H7 (cell line): Measurements from ENCODE around the gene OGDH. TPM values are rescaled to one million over a fixed set of nuclear protein-coding genes. Genes with fewer than 3 reads are reported as not detected.

Experiments
- DNase-seq: peaks from one replicate; pipeline ENCODE4 v3.0.0; 2012
- H3K27me3 ChIP-seq: 2 replicates; pipeline ENCODE4 v1.6.0; 2011; ENCODE audit warnings: mild to moderate bottlenecking, low read length; ENCODE audit not compliant: control insufficient read depth, insufficient read depth
- H3K36me3 ChIP-seq: replicated peaks from 2 replicates; pipeline ENCODE4 v1.5.1; 2011; ENCODE audit warnings: low read length; ENCODE audit not compliant: control insufficient read depth, insufficient read depth
- H3K4me3 ChIP-seq: 2 replicates; pipeline ENCODE4 v1.5.1; 2011; ENCODE audit warnings: low read depth, mild to moderate bottlenecking, control low read depth, low read length, moderate library complexity; ENCODE audit not compliant: insufficient read depth
- total RNA-seq: library from RNA; depleted of rRNA; stranded (reverse); fragments of >200 nt; shearing (Covaris generic); gene quantifications from 2 replicates; pipeline ENCODE4 v1.2.3, GENCODE V29; 2014

Gene OGDH
- total RNA-seq, 1 experiment from 2014 or later: 71.3 TPM

- no peaks in the 10 kb centered on the region for H3K27me3 ChIP-seq
- no peak for DNase-seq
- H3K4me3 ChIP-seq: no peak overlapping the region
- H3K36me3 ChIP-seq: peaks cover 6% of the 10 kb centered on the region
Observed at GRCh38 chr7:44621034-44621749, 14.8 kb downstream of the OGDH start.

- no peaks in the 10 kb centered on the region for H3K27me3 ChIP-seq
- no peak for DNase-seq
- no peak overlapping the region for H3K4me3 ChIP-seq
- peaks cover 7% of the 10 kb centered on the region for H3K36me3 ChIP-seq
Observed at GRCh38 chr7:44621750-44622103, 15.3 kb downstream of the OGDH start.

GRCh38 chr7:44622342-44623151 lies 16.1 kb downstream of the OGDH start:
- Histone ChIP-seq H3K36me3 (peaks cover 7% of the 10 kb centered on the region), H3K4me3 (no peak overlapping the region), H3K27me3 (no peaks in the 10 kb centered on the region)
- DNase-seq: no peak

- H3K27me3 ChIP-seq: no peaks in the 10 kb centered on the region
- DNase-seq: no peak
- H3K36me3 ChIP-seq: peaks cover 7% of the 10 kb centered on the region
- H3K4me3 ChIP-seq: no peak overlapping the region
Observed at GRCh38 chr7:44624318-44624717, 17.9 kb downstream of the OGDH start.

- peaks cover 7% of the 10 kb centered on the region for H3K36me3 ChIP-seq
- H3K4me3 ChIP-seq: no peak overlapping the region
- no peak for DNase-seq
- no peaks in the 10 kb centered on the region for H3K27me3 ChIP-seq
Observed at GRCh38 chr7:44625526-44626471, 19.4 kb downstream of the OGDH start.

- no peak overlapping the region for H3K4me3 ChIP-seq
- H3K36me3 ChIP-seq: peaks cover 7% of the 10 kb centered on the region
- no peaks in the 10 kb centered on the region for H3K27me3 ChIP-seq
- peak; percentile 24 for DNase-seq
Observed at GRCh38 chr7:44626620-44627019, 20.2 kb downstream of the OGDH start.

- DNase-seq: no peak
- H3K36me3 ChIP-seq: peaks cover 3% of the 10 kb centered on the region
- H3K4me3 ChIP-seq: no peak overlapping the region
- no peaks in the 10 kb centered on the region for H3K27me3 ChIP-seq
Observed at GRCh38 chr7:44629829-44630522, 23.5 kb downstream of the OGDH start.

- H3K27me3 ChIP-seq: no peaks in the 10 kb centered on the region
- H3K4me3 ChIP-seq: no peak overlapping the region
- DNase-seq: no peak
- H3K36me3 ChIP-seq: peaks cover 1% of the 10 kb centered on the region
Observed at GRCh38 chr7:44630792-44631457, 24.5 kb downstream of the OGDH start.

GRCh38 chr7:44631458-44632115 lies 25.2 kb downstream of the OGDH start:
- Histone ChIP-seq H3K27me3 (no peaks in the 10 kb centered on the region), H3K36me3 (no peaks in the 10 kb centered on the region; the same call in 1 of the 2 replicates), H3K4me3 (no peak overlapping the region)
- no peak for DNase-seq

GRCh38 chr7:44632196-44632595 lies 25.8 kb downstream of the OGDH start:
- no peaks in the 10 kb centered on the region for H3K27me3 ChIP-seq
- no peaks in the 10 kb centered on the region; the same call in 1 of the 2 replicates for H3K36me3 ChIP-seq
- DNase-seq: no peak
- no peak overlapping the region for H3K4me3 ChIP-seq

GRCh38 chr7:44633254-44634186 lies 27.1 kb downstream of the OGDH start:
- DNase-seq: no peak
- Histone ChIP-seq H3K27me3 (no peaks in the 10 kb centered on the region), H3K4me3 (no peak overlapping the region), H3K36me3 (no peaks in the 10 kb centered on the region; the same call in 1 of the 2 replicates)

GRCh38 chr7:44634187-44634838 lies 27.9 kb downstream of the OGDH start:
- H3K4me3 ChIP-seq: no peak overlapping the region
- no peaks in the 10 kb centered on the region for H3K36me3 ChIP-seq
- no peaks in the 10 kb centered on the region for H3K27me3 ChIP-seq
- no peak for DNase-seq
